Fibroblast of peridontal ligament (primary cell): ENCODE measurements around the gene CCL4.
A peak's percentile ranks its signal among the peaks of the same experiment; 100 is the strongest.
"Not testable (repeated sequence)": the region's sequence is repeated elsewhere in the genome, so short reads cannot be mapped to it uniquely, and the experiment has no call there.

Experiments
- DNase-seq: peaks from one replicate; pipeline ENCODE4 v3.0.0-alpha.2; 2010; ENCODE audit errors: extremely low read depth

Gene CCL4

DNA sequence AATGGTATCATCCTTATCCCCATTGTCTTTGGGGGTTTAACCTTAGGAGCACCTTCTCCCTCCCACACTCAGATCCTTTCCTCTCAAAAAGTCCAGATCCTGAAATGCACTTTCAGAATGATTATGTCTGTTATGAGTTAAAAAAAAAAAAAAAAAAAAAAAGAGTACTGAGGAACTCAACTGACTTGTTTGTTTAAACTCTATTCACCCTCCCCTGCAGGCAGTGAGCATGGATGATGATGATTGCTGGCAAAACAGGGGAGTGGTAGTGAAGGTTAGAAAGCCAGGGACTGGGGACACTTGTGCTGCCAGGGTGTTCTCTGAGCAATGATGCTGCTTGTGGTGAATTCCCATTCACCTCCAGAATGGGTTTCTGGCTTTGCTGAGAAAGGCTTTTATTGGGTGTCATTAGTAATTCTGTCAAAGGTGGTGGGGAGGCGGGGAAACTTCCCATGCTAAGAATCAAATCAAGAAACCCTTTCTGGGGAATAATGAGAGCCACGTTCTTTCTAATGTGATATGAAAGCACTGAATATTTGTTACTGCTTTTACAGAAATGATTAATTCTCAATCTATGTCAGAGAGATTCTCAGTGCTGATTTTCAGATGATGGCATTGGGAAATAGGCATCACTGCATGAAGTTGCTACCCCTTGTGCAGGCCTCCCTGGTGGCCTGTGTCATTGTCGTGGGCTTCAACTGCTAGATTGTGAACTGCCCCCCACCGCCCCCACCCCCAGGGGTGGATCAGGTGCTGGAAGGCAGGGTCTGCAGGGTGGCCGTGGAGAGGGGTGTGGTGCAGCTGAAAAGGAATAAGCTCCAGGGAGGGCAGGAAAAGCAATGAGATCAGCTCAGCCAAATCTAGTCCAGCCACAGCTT lies 14.1 kb downstream of the CCL4 start:
- no peak for DNase-seq

DNA sequence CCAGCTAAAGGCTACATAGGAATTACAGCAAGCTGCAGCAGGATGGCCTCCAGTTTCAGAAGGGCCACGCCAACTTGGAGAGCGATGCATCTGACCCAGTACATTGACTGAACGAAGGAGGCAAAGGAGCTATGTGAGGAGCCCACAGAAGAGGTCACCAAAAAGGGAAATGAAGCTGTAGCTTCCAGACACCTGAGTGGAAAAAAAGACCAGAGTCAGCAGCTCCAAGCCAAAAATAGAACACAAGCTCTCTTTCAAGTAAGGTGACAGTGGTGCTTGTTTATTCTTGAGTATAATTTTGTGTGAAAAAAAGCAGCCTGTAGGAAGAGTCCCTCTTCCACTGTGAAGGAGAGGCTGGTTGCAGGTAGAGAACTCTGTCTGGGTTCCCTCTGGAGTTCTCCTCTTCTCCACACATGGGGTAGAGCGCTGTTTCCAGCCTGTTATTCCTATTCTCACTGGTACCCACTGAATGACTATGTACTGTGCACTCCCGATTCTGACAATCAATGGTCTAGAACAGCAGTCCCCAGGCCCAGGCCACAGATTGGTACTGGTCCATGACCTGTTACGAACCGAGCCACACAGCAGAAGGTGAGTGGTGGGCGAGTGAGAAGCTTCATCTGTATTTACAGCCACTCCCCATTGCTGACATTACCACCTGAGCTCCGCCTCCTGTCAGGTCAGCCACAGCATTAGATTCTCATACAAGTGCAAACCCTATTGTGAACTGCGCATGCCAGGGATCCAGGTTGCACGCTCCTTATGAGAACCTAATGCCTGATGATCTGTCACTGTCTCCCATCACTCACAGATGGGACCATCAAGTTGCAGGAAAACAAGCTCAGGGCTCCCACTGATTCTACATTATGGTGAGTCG lies 15.1 kb downstream of the CCL4 start:
- no peak for DNase-seq

DNA sequence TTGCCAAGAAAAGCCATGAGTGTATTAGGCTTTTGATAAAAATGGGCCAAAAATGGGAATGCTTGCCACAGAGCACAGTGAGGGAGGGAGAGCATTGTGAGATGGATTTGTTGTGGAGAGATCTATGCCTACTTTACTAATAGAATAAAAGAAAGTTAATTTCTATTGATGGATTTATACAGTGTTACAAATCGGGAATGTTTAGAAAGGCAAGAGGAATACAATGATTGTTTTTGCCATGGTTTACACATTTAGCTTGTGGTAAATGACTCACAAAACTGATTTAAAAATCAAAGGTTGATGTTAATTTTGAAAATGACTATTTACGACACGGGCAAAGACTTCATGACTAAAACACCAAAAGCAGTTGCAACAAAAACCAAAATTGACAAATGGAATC lies 16.6 kb downstream of the CCL4 start:
- DNase-seq: no peak

DNA sequence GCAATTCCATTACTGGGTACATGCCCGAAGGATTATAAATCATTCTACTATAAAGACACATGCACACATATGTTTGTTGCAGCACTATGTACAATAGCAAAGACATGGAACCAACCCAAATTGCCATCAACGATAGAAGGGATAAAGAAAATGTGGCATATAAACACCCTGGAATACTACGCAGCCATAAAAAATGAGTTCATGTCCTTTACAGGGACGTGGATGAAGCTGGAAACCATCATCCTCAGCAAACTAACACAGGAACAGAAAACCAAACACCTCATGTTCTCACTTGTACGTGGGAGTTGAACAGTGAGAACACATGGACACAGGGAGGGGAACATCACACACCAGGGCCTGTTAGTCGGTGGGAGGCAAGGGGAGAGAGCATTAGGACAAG lies 17.5 kb downstream of the CCL4 start:
- DNase-seq: not testable (repeated sequence)

DNA sequence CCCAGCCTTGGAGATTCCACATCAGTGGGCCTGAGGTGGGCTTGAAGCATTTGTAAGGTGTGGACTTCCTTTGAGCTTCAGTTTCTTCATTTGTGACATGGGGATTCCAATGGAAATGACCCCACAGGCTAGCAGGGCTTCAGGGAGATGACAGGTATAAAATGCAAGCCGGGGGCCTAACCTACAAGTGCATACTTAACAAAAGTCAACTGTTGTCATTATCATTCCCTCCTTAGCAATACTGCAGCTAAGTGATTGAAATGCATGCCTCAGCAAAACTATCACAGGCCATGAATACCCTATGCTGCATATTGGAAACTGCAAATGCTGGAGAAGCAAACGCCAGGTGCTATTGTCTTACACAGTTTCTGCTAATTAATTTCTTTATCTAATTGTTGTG lies 19.8 kb downstream of the CCL4 start:
- no peak for DNase-seq

DNA sequence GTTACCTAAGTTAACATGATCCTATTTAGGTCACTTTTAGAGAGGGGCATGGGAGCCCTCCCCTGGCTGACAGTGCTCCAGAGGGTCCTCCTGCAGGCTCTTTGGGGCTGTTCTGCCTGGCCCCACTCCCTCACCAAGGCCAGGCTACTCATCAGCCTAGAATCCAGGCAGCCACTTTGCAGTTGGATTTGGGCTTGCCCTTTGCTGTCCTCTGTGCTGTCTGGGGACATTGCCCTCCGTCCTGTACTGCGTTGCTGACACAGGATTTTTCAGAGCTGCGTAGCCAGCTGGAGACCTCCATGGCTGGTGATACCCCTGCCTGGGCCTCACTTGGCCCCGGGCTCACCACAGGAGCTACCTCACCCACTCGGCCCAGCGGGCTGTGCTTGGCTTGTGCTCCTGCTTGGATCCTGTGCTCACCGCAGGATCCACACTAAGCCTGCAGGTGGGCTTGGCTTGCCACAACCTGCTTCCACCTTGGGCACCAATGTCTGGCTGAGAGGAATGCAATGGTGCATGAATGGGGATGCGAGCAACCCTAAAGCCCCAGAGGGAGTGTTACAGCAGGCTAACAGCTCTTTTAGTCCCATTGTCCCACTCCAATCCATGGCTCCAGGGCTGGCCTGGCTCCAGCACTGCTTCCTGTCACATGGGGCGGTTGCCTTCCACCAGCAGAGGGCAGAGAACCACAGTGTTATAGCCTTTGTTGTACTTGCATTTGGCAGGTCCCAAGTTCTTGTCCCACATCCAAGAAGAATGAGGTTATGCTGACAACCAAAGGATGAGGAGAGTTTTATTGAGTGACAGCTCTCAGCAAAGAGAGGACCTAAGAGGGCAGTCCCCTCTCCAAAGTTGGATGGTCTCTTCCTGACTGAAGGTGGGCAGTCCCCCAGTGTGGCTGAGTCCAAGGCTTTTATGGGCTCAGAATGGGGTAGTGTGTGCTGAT lies 21.5 kb downstream of the CCL4 start:
- no peak for DNase-seq

DNA sequence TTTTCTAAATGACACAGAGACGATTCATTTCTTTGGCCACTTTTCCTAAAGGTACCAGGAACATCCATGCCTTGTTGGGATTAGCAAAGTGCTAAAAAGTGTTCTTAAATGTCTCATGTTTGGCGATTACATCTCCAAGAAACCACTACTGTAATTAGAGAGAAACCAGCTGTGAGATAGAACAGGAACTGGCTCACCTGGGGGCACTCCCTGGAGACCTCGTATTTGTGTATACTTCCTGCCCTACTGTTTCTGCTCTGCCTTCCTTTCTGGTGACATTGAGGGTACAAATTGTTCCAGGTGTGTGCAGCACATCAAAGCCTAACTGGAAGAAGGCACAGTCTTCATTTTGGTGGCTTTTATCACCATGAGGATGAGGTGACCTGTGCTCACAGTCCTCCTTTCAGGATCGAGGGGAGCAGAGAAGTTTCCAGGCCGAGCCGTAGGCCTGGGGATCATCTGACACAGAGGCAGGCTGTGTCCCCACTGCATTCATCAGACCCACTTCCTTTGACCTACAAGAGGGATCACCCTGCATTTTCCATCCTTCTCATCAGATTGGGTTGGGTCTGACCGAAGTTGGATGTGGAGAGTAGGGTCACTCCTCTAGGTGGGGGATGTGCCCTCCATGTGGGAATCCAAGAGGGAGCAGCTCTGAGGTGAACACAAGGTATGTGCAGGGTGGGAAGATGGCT lies 23.7 kb downstream of the CCL4 start:
- no peak for DNase-seq

DNA sequence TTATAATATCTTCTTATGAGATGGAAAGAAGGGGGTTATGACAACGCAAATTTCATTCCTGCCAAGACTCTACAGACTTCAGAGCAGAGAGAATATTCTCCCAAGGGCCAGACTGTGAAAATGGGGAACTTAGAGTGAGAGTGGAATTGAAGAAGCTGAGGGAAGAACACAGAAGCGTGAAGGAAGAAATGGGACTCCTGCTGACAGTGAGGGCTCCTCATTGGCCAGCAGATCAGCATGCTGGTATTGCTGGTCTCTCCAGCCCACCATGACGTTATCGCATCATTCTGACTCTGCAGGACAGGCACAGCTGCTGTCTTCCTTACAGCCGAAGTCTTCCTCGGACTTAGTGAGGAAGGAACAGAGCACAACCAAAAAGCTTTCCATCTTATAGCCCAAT lies 24.3 kb downstream of the CCL4 start:
- no peak for DNase-seq

DNA sequence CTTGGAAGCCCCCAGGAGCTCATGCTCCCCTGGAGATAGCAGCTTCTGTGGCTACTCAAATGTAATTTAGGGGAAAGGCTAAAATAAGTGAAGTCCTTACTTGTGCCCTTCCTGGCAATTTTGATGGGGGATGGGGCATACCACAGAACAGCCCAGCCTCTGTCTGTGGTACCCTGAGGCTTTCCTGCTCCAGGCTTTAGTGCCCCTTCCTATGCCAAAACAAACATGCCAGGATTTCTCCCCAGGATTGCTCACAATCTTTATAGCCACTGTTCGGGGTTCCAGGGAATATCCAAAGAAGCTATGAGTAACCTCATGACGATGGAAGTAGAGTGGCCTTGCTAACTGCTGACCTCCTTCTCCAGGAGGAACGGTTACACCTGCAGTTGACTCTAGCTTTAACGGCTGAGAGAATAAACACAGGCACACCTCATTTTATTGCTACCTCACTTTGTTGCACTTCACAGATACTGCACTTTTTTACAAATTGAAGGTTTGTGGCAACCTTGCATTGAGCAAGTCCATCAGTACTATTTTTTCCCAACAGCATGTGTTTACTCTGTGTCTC lies 24.9 kb downstream of the CCL4 start:
- DNase-seq: no peak

DNA sequence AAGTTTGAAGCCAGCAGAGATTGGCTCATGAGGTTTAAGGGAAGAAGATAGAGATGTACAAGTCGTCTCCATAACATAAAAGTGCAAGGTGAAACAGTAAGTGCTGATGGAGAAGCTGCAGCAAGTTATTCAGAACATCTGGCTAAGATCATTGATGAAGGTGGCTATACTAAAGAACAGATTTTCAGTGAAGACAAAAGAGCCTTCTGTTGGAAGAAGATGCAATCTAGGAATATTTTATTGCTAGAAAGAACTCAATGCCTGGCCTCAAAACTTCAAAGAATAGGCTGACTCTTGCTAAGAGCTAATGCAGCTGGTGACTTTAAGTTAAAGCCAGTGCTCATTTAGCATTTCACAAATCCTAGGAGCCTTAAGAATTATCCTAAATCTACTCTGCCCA lies 26.0 kb downstream of the CCL4 start:
- no peak for DNase-seq

DNA sequence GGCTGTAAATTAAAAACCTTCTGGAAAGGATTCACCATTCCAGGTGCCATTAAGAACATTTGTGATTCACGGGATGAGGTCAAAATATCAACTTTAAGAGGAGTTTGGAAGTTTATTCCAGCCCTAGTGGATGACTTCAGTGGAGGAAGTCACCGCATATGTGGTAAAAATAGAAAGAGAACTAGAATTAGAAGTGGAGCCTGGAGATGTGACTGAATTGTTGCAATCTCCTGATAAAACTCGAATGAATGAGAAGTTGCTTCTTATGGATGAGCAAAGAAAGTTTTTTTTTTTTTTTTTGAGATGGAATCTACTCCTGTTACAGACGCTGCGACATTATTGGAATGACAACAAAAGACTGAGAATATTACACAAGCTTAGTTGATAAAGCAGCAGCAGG lies 26.7 kb downstream of the CCL4 start:
- DNase-seq: no peak

DNA sequence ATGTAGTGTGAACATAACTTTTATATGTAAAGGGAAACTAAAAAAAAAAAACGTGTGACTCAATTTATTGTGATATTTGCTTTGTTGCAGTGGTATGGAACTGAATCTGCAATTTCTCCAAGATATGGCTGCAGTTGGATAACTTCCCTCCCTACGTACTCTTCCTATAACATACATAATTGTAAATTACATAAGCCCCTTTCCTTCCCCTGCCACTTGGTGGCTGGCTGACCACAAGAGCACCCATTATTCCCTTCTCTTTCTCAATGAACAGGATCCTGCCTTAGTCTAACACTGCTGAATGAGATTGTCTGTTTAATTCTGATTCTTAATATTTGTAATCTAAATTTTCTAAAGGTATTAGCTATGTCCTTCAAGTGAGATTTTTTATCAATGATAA lies 27.8 kb downstream of the CCL4 start:
- DNase-seq: no peak

DNA sequence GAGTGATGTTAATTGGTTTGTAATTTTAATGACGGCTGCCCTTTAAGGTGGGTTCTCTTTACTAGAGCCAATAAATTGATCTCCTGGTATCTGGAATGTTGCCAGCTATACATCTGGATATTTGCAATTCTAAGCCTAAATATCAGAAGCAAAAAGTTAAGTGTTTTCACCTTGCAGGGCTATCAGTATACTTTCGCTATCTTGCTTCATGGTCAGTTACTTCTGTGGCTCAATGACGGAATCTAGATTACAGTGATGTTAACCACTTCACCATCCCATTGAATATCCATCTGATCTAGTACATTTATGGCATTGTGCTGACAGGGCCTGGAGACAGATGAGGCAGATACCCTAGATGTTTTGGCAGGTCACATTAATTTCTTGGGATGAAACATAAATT lies 28.3 kb downstream of the CCL4 start:
- DNase-seq: no peak

DNA sequence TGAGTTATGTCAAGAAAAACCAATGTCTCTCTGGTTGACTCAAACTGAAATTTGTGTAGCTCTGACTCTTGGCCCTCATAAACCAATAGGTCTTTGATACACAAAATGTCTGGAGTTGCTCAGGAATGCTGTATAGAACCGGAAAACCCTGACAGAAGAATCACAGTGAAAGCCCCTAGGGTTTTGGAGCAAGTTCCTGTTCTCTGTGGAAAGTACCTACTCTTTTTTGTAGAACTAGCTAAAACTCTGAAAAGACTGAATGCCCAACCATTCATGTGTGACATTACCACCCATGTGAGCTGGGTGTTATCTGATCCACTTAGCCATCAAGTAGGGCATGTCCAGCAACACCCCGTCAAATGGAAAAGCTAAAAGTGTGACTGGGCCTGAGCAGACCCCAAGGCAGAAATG lies 28.8 kb downstream of the CCL4 start:
- no peak for DNase-seq

DNA sequence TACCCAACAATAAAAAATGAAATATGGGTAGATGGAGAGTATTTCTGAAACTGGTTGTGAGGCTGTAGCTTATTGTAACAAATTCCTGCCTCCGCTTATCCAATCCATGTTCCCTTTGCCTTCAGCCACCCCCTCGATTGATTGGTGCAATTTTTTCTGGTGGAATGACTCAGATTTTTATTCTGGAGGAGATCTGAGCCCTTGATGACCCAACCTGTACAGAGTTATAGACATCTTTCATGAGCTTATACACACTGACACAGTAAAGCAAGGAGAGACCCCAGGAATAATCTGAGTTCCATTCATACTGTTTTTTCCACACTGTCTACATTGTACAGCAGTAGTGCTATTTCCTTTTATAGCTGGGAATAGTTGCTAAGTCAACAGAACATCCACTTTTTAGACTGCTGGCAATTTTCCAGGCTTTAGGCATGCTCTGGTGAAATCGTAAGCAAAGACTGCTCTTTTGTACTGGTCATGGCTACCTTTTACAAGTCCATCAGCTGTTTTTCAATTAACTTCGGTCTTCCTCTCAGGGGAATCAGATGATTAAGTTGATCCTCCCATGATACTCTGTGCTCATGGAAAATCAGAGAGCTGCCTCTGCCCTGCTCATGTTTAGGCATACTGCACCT lies 30.1 kb downstream of the CCL4 start:
- DNase-seq: peak; percentile 4

DNA sequence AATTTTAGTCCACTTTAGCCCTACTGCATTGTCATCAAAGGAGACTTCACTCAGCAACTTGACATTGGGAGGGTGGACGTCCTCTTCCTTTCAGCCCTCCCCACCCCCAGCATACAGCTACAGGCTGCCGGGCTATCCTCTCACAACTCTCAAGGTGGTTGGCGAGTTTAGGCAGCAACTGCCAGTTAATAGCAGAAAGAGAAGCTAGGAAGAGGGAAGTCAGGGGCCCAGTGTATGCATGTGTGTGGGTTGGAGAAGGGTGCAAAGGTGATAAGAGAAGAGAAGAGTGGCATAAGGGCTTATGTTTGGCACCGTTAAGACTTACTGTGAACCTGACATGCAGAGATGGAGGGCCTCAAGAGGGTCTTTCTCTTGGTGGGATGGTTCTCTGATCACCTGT lies 31.8 kb downstream of the CCL4 start:
- no peak for DNase-seq

DNA sequence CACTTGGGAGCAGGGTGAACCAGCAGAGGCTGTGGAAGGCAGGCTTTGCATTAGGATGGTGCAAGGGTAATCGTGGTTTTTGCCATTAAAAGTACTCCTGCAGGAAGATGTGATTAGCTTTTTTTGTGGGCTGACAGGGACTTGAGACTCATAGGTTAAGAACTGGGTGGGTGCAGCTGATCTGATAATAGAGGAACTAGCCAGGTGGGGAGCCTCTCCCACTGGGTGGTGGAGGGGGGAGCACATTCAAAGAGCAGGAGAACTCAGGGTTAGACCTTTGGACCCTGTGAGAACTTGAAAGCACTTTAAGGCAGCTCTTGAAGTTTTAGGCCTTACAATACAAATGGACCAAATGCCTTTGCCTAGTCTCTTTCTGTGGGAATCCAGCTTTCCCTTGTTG lies 32.4 kb downstream of the CCL4 start:
- no peak for DNase-seq

DNA sequence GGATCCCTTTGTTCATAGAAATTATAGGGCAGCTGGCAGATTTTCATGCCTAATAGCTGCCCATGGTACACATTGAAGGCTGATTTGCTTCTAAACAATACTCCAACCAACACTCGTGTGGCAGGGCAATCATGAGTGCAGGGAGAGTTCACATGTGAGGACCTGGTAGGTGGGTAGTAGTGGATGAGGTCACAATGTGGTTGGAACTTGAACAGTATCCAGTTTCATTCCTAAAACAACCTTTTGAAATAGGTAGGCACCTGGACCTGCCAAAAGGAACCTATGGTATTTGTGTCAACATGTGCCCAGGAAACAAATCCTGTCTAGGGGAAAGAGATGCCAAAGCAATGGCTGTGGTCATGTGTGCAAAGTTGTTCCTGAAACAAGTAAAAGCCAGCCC lies 32.8 kb downstream of the CCL4 start:
- DNase-seq: no peak

DNA sequence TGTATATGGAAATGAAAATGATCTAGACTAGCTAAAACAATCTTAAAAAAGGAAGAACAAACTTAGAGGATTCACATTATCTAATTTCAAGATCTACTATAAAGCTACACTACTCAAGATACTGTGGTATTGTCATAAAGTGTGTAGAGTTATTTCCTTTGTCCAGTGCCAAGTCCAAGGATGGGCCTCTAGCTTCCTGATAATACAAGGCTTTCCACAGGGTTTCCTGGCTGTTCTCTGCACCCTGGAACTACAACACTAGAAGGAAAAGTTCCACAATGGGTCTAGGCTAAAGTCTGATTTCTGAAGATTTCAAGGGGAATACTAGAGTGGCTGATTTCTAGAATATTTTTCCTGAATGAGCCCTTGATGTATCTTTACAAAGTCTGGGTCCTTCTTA lies 38.6 kb downstream of the CCL4 start:
- DNase-seq: no peak

DNA sequence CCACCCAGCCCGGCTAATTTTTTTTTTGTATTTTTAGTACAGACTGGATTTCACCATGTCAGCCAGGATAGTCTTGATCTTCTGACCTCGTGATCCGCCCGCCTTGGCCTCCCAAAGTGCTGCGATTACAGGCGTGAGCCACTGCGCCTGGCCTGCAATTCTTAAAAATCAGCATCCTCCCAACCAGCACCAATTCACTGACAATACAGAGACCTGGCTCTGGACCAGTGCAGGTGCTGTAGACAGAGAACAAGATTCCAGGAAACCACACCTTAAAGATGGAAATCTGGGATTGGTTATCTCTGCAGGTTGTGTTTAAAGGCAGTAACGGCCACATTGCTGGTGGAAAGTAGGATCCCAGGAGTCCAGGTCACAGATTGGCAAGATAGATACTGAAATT lies 39.2 kb downstream of the CCL4 start:
- no peak for DNase-seq

DNA sequence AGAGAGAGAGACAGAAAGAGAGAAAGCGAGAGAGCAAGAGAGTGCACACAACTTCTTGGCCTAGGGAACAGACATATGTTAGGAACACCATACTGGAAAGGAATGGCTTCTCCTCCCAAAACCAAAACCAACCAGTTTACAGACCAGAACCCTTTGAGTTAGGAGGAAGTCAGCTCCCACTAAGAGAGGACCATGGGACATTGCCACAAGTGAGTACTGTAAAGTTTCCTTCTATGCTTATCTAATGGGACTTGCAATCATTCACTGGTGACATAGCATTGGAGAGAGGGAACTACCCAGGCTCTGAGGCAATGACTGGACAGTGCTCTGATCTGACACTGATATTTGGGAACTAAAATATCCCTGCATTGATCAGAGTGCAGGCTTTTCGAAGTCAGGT lies 40.4 kb downstream of the CCL4 start:
- no peak for DNase-seq
